Bronchus fibroblast of lung (primary cell): ENCODE data around the gene PCDHA7. TPM values are rescaled to one million over a fixed set of nuclear protein-coding genes. Genes with fewer than 3 reads are reported as not detected.

Experiments used
- total RNA-seq: library from RNA; depleted of rRNA; stranded (reverse); fragments of >200 nt; gene quantifications from 2 replicates; pipeline ENCODE4 v1.2.3, GENCODE V29; 2015

The PCDHA7 gene, protein sequence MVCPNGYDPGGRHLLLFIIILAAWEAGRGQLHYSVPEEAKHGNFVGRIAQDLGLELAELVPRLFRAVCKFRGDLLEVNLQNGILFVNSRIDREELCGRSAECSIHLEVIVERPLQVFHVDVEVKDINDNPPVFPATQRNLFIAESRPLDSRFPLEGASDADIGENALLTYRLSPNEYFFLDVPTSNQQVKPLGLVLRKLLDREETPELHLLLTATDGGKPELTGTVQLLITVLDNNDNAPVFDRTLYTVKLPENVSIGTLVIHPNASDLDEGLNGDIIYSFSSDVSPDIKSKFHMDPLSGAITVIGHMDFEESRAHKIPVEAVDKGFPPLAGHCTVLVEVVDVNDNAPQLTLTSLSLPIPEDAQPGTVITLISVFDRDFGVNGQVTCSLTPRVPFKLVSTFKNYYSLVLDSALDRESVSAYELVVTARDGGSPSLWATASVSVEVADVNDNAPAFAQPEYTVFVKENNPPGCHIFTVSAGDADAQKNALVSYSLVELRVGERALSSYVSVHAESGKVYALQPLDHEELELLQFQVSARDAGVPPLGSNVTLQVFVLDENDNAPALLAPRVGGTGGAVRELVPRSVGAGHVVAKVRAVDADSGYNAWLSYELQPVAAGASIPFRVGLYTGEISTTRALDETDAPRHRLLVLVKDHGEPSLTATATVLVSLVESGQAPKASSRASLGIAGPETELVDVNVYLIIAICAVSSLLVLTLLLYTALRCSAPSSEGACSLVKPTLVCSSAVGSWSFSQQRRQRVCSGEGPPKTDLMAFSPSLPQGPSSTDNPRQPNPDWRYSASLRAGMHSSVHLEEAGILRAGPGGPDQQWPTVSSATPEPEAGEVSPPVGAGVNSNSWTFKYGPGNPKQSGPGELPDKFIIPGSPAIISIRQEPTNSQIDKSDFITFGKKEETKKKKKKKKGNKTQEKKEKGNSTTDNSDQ
- total RNA-seq = 0.15 TPM in 1 of 2 replicates, not detected in the other

GRCh38 chr5:140833993-140834392 is at the start of gene PCDHA7:
Gene PCDHA7, plus strand, starts transcription at chr5:140834269. Its CDS starts 115 bp downstream, at chr5:140834384.

GRCh38 chr5:140785905-140786686 is 48.0 kb upstream of the PCDHA7 start, which contains the start of gene PCDHA1:
Gene PCDHA1, plus strand, starts transcription at chr5:140786140.

GRCh38 chr5:140794595-140795258 is 39.3 kb upstream of the PCDHA7 start, which contains the start of gene PCDHA2:
Gene PCDHA2, plus strand, starts transcription at chr5:140794852.

GRCh38 chr5:140800816-140801493 is 33.1 kb upstream of the PCDHA7 start, which contains the start of gene PCDHA3:
Gene PCDHA3, plus strand, starts transcription at chr5:140801057.

GRCh38 chr5:140806834-140807775 is 27.0 kb upstream of the PCDHA7 start, which contains the start of gene PCDHA4:
Gene PCDHA4, plus strand, starts transcription at chr5:140807068.

DNA sequence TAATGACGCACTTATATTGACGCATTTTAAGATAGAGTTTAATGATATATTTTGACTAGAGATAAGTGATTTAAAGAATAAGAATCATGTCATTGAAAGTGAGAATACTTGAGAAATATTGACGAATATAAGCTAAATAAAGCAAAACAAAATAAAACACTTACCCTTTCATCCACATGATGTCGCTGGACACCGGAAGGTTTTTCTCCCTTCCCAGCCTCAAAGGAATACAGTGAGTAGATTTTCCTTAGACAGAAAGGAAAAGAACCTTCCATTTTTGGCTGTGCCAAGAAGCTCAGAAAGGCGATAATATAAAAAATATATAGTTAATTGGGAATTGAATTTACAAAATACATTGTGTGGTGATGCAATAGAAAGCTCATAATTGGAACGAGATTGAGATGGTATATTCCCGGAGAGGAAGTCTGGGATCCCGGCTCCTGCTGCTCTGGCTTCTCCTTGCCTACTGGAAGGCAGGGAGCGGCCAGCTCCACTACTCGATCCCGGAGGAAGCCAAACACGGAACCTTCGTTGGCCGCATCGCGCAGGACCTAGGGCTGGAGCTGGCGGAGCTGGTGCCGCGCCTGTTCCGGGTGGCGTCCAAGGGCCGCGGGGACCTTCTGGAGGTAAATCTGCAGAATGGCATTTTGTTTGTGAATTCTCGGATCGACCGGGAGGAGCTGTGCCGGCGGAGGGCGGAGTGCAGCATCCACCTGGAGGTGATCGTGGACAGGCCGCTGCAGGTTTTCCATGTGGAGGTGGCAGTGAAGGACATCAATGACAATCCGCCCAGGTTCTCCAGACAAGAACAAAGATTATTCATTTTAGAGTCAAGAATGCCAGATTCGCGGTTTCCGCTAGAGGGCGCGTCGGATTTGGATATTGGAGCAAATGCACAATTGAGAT is 12.4 kb upstream of the PCDHA7 start, which contains the start of gene PCDHA5:
Gene PCDHA5, plus strand, starts transcription at position 239 of the 906 bp plus-strand sequence.

DNA sequence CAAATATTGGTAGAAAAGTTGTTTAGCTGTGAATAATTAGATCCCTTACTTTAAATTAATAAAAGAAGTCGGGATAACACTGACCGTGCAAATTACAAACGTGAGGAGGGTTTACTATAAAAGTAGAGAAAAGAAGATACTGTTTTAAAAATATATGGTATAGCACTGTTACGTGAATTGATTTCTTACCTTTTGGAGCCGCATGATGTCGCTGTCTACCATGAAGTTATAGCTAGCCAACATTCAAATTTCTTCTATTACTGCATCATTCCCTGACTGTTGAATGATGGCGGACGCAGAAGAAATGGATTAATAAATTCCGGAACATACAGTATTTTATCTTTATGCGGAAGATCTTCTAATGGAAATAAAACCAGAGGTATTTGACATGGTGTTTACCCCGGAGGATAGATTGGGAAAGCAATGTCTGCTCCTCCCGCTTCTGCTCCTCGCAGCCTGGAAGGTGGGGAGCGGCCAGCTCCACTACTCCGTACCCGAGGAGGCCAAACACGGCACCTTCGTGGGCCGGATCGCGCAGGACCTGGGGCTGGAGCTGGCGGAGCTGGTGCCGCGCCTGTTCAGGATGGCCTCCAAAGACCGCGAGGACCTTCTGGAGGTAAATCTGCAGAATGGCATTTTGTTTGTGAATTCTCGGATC is 6.2 kb upstream of the PCDHA7 start, which contains the start of gene PCDHA6:
Gene PCDHA6, plus strand, starts transcription at position 257 of the 658 bp plus-strand sequence. Its CDS starts 132 bp downstream, at position 389.

DNA sequence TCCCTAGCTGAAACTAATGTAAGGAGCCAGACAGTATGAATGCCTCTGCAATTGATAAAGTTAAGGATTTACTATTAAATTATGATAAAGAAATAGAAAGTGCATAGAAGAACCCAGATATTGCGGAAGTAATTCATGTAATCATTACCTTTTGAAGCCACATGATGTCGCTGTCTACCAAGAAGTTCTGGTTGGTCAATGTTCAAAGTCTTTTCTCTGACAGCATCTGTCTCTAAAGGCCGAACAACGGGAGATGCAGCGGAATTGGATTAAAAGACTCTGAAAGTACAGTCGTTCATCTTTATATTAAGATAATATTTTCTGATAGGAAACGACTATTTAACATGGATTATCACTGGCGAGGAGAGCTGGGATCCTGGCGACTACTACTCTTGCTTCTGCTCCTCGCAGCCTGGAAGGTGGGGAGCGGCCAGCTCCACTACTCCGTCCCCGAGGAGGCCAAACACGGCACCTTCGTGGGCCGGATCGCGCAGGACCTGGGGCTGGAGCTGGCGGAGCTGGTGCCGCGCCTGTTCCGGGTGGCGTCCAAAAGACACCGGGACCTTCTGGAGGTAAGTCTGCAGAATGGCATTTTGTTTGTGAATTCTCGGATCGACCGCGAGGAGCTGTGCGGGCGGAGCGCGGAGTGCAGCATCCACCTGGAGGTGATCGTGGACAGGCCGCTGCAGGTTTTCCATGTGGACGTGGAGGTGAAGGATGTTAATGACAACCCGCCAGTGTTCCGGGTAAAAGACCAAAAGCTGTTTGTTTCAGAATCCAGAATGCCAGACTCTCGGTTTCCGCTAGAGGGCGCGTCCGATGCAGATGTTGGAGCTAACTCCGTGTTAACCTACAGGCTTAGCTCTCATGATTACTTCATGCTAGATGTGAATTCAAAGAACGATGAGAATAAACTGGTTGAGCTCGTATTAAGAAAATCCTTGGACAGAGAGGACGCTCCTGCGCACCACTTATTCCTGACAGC is 7.2 kb downstream of the PCDHA7 start, which contains the start of gene PCDHA8:
Gene PCDHA8, plus strand, starts transcription at position 210 of the 985 bp plus-strand sequence. Its CDS starts 135 bp downstream, at position 345.

GRCh38 chr5:140848139-140849102 is 14.4 kb downstream of the PCDHA7 start, which contains the start of gene PCDHA9:
Gene PCDHA9, plus strand, starts transcription at chr5:140848382. Its CDS starts 114 bp downstream, at chr5:140848496.

DNA sequence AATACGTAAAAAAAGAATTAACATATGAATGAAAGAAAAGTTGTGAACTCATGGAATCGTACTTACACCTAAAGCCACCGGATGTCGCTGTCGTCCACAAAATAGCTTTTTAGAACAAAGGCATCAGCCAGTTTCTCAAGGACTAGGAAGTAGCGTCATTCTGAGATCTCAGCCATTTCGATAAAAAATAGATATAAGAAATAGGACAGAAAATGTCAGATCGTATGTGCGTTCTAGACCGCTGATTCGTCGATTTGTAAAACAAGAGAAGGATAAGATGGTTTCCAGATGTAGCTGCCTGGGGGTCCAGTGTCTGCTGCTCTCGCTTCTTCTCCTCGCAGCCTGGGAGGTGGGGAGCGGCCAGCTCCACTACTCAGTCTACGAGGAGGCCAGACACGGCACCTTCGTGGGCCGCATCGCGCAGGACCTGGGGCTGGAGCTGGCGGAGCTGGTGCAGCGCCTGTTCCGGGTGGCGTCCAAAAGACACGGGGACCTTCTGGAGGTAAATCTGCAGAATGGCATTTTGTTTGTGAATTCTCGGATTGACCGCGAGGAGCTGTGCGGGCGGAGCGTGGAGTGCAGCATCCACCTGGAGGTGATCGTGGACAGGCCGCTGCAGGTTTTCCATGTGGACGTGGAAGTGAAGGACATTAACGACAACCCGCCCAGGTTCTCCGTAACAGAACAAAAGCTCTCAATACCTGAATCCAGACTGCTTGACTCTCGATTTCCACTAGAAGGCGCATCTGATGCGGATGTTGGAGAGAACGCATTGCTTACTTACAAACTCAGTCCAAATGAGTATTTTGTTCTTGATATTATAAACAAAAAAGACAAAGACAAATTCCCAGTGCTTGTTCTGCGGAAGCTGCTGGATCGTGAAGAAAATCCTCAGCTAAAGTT is 22.0 kb downstream of the PCDHA7 start, which contains the start of gene PCDHA10:
Gene PCDHA10, plus strand, starts transcription at position 126 of the 903 bp plus-strand sequence. Its CDS starts 152 bp downstream, at position 278.

DNA sequence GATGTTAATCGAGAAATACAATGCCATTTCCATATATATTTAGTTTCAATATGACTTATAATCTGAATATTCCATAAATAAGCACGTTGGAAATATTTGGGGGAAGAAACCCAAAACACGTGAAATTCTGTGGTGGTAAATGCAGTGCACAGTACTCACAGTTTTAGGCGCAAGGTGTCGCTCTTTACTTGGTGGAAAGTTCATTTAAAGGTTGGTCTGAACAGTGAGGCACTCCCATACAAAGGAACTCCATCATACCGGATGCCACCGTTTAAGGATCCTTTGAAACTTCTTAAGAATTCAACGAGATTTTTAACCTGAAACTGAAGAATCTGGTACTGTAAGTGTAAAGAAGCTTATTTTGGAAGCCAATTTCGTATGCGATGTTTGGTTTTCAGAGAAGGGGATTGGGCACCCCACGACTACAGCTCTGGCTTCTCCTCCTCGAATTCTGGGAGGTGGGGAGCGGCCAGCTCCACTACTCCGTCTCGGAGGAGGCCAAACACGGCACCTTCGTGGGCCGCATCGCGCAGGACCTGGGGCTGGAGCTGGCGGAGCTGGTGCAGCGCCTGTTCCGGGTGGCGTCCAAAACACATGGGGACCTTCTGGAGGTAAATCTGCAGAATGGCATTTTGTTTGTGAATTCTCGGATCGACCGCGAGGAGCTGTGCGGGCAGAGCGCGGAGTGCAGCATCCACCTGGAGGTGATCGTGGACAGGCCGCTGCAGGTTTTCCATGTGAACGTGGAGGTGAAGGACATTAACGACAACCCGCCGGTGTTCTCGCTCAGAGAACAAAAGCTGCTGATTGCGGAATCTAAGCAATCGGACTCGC is 34.9 kb downstream of the PCDHA7 start, which contains the start of gene PCDHA11:
Gene PCDHA11, plus strand, starts transcription at position 237 of the 834 bp plus-strand sequence. Its CDS starts 147 bp downstream, at position 384.

GRCh38 chr5:140875085-140876065 is 41.3 kb downstream of the PCDHA7 start, which contains the start of gene PCDHA12:
Gene PCDHA12, plus strand, starts transcription at chr5:140875308. Its CDS starts 165 bp downstream, at chr5:140875473.

